Cardiac muscle cell (in vitro differentiated cells and primary cell): Measurements from ENCODE around the gene MTRFR. TPM values are rescaled to one million over a fixed set of nuclear protein-coding genes. Genes with fewer than 3 reads are reported as not detected.
"Not testable (repeated sequence)": the region's sequence is repeated elsewhere in the genome, so short reads cannot be mapped to it uniquely, and the experiment has no call there.

Experiments
- DNase-seq, 2 donors: peaks; one replicate each; pipeline versions ENCODE4 v3.0.0 to v3.0.0-alpha.2; 2010 to 2017; ENCODE audit warnings: low read depth in 1 of 2, low spot score in 1 of 2
- H3K27ac ChIP-seq: fragments of 200-600 bp; sonication (generic); 2 replicates; pipeline ENCODE4 v1.5.1; 2016
- H3K27me3 ChIP-seq: fragments of 200-600 bp; sonication (generic); 2 replicates; pipeline ENCODE4 v1.6.0; 2016; ENCODE audit warnings: control low read depth
- H3K36me3 ChIP-seq: fragments of 200-600 bp; sonication (generic); 2 replicates; pipeline ENCODE4 v1.5.1; 2016; ENCODE audit warnings: control low read depth
- H3K4me1 ChIP-seq: fragments of 200-600 bp; sonication (generic); 2 replicates; pipeline ENCODE4 v1.8.1; 2017; ENCODE audit warnings: low read depth, mild to moderate bottlenecking, mixed run types
- H3K4me3 ChIP-seq: fragments of 200-600 bp; sonication (generic); 2 replicates; pipeline ENCODE4 v1.5.1; 2016; ENCODE audit warnings: mild to moderate bottlenecking
- H3K9me3 ChIP-seq: fragments of 200-600 bp; sonication (generic); 2 replicates; pipeline ENCODE4 v1.5.1; 2017; ENCODE audit warnings: low read depth, mild to moderate bottlenecking, control low read depth
- polyA plus RNA-seq: library from polyadenylated mRNA; unstranded; fragments of >200 nt; fragmentation: Nextera tagmentation; extraction: Ambion mirVana; gene quantifications from 2 replicates; pipeline ENCODE4 v1.2.1, GENCODE V29; 2016
- total RNA-seq: library from RNA; depleted of rRNA; stranded (reverse); fragments of >200 nt; gene quantifications from 2 replicates; pipeline ENCODE4 v1.2.3, GENCODE V29; 2016
- TF ChIP-seq, protein P1 (sequence below): IDR thresholded peaks from 2 replicates; pipeline ENCODE4 v1.5.1; 2012; ENCODE audit warnings: low read depth, mild to moderate bottlenecking, low read length

The MTRFR gene
- total and polyA plus RNA-seq, 2 experiments from 2014 or later, result 25.8 to 31.9 TPM

DNA sequence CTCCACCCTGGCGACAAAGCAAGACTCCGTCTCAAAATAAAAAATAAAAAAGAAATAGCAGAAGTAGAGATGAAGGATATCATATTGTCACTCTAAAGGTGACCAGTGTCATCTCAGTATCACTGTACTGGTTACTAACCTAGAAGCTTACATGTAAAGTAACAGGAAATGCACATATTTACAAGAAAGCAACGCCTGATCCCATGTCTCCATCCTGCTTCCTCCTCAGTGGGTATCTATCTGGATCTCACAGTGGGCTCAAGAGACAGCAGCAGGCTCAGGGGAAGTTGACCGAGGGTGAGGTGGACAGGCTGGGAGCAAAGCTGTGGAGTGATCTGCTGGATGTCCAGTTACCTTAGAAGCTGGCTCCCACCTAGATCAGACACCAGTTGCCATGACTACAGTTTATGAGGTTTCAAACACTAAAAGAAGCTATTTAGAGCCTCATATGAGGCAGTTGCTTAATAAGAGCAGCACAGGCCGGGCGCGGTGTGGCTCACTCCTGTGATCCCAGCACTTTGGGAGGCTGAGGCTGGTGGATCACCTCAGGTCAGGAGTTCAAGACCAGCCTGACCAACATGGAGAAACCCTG is 10.5 kb downstream of the MTRFR start:
- H3K27me3 ChIP-seq, result no peaks in the 10 kb centered on the region
- no peak for DNase-seq
- no peaks in the 10 kb centered on the region for H3K9me3 ChIP-seq
- no peaks in the 10 kb centered on the region for H3K36me3 ChIP-seq
- no peak overlapping the region for H3K4me3 ChIP-seq
- H3K4me1 ChIP-seq, result peaks cover 9% of the 10 kb centered on the region
- TF ChIP-seq, protein P1, sequence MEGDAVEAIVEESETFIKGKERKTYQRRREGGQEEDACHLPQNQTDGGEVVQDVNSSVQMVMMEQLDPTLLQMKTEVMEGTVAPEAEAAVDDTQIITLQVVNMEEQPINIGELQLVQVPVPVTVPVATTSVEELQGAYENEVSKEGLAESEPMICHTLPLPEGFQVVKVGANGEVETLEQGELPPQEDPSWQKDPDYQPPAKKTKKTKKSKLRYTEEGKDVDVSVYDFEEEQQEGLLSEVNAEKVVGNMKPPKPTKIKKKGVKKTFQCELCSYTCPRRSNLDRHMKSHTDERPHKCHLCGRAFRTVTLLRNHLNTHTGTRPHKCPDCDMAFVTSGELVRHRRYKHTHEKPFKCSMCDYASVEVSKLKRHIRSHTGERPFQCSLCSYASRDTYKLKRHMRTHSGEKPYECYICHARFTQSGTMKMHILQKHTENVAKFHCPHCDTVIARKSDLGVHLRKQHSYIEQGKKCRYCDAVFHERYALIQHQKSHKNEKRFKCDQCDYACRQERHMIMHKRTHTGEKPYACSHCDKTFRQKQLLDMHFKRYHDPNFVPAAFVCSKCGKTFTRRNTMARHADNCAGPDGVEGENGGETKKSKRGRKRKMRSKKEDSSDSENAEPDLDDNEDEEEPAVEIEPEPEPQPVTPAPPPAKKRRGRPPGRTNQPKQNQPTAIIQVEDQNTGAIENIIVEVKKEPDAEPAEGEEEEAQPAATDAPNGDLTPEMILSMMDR, result no peak
- H3K27ac ChIP-seq, result no peak overlapping the region

GRCh38 chr12:123245678-123246077 is 12.4 kb downstream of the MTRFR start:
- DNase-seq, result no peak
- TF ChIP-seq, protein P1, result no peak
- Histone ChIP-seq H3K9me3 (no peaks in the 10 kb centered on the region), H3K4me3 (no peak overlapping the region), H3K27me3 (no peaks in the 10 kb centered on the region), H3K4me1 (peaks cover 9% of the 10 kb centered on the region), H3K27ac (no peak overlapping the region), H3K36me3 (no peaks in the 10 kb centered on the region)

GRCh38 chr12:123248129-123248528 is 14.9 kb downstream of the MTRFR start:
- H3K4me3 ChIP-seq, result not testable (repeated sequence)

DNA sequence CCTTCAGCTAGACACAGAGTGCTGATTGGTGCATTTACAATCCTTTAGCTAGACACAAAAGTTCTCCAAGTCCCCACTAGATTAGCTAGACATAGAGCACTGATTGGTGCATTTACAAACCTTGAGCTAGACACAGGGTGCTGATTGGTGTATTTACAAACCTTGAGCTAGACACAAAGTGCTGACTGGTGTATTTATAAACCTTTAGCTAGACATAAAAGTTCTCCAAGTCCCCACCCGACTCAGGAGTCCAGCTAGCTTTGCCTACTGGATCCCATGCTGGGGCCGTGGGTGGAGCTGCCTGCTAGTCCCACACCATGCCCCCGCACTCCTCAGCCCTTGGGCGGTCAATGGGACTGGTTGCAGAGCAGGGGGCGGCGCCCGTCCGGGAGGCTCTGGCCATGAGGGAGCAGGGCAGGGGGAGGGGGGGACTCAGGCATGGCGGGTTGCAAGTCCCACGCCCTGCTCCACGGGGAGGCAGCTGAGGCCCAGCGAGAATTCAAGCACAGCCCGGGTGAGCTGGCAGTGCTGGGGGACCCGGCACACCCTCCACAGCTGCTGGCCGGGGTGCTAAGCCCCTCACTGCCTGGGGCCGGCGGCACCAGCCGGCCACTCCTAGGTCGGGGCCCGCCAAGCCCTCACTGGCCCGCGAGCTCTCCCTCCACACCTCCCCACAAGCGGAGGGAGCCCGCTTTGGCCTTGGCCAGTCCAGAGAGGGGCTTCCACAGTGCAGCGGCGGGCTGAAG is 15.9 kb downstream of the MTRFR start:
- not testable (repeated sequence) for H3K27ac ChIP-seq

More at GRCh38 chr12:123248129-123248528, 14.9 kb downstream of the MTRFR start:
- H3K9me3 ChIP-seq, H3K27me3 ChIP-seq, H3K36me3 ChIP-seq, H3K4me1 ChIP-seq, H3K27ac ChIP-seq, DNase-seq: not testable (repeated sequence)

DNA sequence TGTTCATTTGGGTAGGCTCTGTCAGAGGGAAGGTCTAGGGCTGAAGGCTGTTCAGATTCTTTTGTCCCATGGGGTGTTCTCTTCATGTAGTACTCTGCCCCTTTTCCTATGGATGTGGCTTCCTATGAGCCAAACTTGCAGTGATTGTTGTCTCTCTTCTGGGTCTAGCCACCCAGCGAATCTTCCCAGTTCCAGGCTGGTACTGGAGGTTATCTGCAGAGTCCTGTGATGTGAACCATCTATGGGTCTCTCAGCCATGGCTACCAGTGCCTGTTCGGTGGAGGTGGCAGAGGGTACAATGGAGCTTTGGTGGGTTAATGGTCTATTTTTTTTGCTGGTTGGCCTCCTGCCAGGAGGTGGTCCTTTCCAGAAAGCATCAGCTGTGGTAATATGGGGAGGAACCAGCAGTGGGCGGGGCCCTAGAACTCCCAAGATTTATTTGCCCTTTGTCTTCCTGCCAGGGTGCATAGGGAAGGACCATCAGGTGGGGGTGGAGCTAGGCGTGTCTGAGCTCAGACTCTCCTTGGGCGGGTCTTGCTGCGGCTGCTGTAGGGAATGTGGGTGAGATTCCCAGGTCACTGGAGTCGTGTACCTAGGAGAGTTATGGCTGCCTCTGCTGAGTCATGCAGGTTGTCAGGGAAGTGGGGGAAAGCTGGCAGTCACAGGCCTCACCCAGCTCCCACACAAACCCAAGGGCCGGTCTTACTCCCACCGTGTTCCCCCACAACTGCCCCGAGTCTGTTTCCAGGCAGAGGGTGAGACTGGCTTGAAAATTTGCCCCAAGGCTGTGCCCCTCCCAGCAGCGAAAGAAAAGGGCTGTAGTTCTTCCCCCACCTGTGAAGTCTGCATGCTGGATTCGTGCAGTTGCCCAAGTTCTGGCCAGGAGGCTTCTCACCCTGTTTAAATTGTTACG is 17.5 kb downstream of the MTRFR start:
- peaks cover 16% of the 10 kb centered on the region for H3K36me3 ChIP-seq
- no peaks in the 10 kb centered on the region for H3K27me3 ChIP-seq
- no peak overlapping the region for H3K4me3 ChIP-seq
- H3K27ac ChIP-seq, result peak overlapping the region; percentile 74
- TF ChIP-seq, protein P1, result no peak
- H3K4me1 ChIP-seq, result no peaks in the 10 kb centered on the region
- DNase-seq, result no peak
- H3K9me3 ChIP-seq, result no peaks in the 10 kb centered on the region

More for the DNA sequence above, 15.9 kb downstream of the MTRFR start:
- H3K9me3 ChIP-seq, DNase-seq, H3K4me3 ChIP-seq, H3K36me3 ChIP-seq, H3K4me1 ChIP-seq, H3K27me3 ChIP-seq: not testable (repeated sequence)

DNA sequence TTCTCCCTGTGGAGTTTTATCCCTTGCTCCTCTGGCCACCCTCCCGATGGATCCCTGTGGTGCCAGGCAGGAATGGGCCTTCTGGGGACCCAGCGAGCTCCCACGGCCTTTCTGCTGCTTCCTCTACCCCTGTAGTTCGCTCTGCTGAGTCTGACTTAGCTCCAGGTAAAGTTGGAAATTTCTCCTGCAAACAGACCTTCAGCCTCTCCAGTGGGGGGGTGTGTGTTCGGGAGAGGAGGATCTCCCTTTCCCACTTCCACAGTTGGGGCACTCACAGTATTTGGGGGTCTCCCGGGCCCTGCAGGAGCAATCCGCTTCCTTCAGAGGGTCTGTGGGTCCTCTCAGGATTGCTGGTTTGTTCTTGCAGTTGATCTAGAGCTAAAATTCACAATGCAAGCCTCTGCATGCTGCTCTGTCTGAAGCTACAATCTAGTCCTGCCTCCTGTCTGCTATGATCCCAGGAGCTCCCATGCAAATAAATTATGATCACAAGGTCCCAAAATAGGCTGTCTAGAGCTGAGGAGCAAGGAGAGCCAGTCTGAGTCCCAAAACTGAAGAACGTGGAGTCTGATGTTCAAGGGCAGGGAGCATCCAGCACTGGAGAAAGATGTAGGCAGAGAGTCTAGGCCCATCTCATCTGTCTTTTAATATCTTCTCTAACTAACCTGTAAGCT is 18.3 kb downstream of the MTRFR start:
- no peaks in the 10 kb centered on the region for H3K4me1 ChIP-seq
- DNase-seq, result no peak
- TF ChIP-seq, protein P1, result no peak

GRCh38 chr12:123252365-123252764 is 19.1 kb downstream of the MTRFR start:
- H3K27me3 ChIP-seq, H3K27ac ChIP-seq, H3K4me1 ChIP-seq, H3K9me3 ChIP-seq, H3K4me3 ChIP-seq, DNase-seq: not testable (repeated sequence)
- peaks cover 25% of the 10 kb centered on the region for H3K36me3 ChIP-seq

More for the DNA sequence above, 18.3 kb downstream of the MTRFR start:
- peaks cover 24% of the 10 kb centered on the region for H3K36me3 ChIP-seq
- no peaks in the 10 kb centered on the region for H3K9me3 ChIP-seq
- H3K4me3 ChIP-seq, result no peak overlapping the region
- peak overlapping the region; percentile 74 for H3K27ac ChIP-seq
- H3K27me3 ChIP-seq, result no peaks in the 10 kb centered on the region
